Caco-2 (cell line): Measurements from ENCODE around the gene SFSWAP. TPM values are rescaled to one million over a fixed set of nuclear protein-coding genes. Genes with fewer than 3 reads are reported as not detected.

Source experiments
- BruUV-seq: library from RNA; stranded (reverse); fragments of 400-500 nt; replicated peaks from 2 replicates; lab custom pipeline; 2021; lab: Mats Ljungman, UMichigan
- CTCF ChIA-PET: fragments of 300-600 bp; sonication (Branson Sonifier 250); formaldehyde crosslinking; loops from one replicate; lab custom pipeline; 2022; ENCODE audit warnings: antibody characterized with exemption; lab: Charles Lee
- POLR2A ChIA-PET: fragments of 300-600 bp; sonication (Branson Sonifier 250); formaldehyde crosslinking; loops from one replicate; lab custom pipeline; 2022; ENCODE audit warnings: antibody characterized with exemption; lab: Charles Lee
- DNase-seq, 2 experiments: peaks; one replicate each; pipeline versions ENCODE4 v3.0.0 to v3.0.0-alpha.2; 2020 to 2022
- H3K27me3 ChIP-seq: replicated peaks from 2 replicates; pipeline ENCODE4 v1.6.0; 2011; ENCODE audit warnings: low read length; ENCODE audit not compliant: control insufficient read depth, insufficient read depth
- H3K36me3 ChIP-seq: 2 replicates; pipeline ENCODE4 v1.5.1; 2011; ENCODE audit warnings: low read length; ENCODE audit not compliant: control insufficient read depth, insufficient read depth
- H3K4me1 ChIP-seq: fragments of 250-450 bp; sonication (Bioruptor Pico); 2 replicates; pipeline ENCODE4 v1.5.1; 2020; ENCODE audit warnings: mild to moderate bottlenecking
- H3K4me3 ChIP-seq: 2 replicates; pipeline ENCODE4 v1.5.1; 2011; ENCODE audit warnings: low read depth, mild to moderate bottlenecking, control low read depth, low read length
- H3K9me3 ChIP-seq: fragments of 250-450 bp; sonication (Bioruptor Pico); 2 replicates; pipeline ENCODE4 v1.5.1; 2020; ENCODE audit warnings: mild to moderate bottlenecking, moderate library complexity
- H3K27ac Mint-ChIP-seq: one replicate; pipeline ENCODE4 v1.8.0; 2022; ENCODE audit warnings: mixed read lengths; ENCODE audit not compliant: unreplicated experiment
- H3K27me3 Mint-ChIP-seq: one replicate; pipeline ENCODE4 v1.8.0; 2022; ENCODE audit warnings: mixed read lengths; ENCODE audit not compliant: insufficient read depth, unreplicated experiment
- H3K36me3 Mint-ChIP-seq: one replicate; pipeline ENCODE4 v1.8.0; 2022; ENCODE audit warnings: mild to moderate bottlenecking, mixed read lengths; ENCODE audit not compliant: insufficient read depth, unreplicated experiment
- H3K4me1 Mint-ChIP-seq: one replicate; pipeline ENCODE4 v1.8.0; 2022; ENCODE audit warnings: low read depth, mixed read lengths; ENCODE audit not compliant: unreplicated experiment
- H3K4me3 Mint-ChIP-seq: one replicate; pipeline ENCODE4 v1.8.0; 2022; ENCODE audit warnings: mild to moderate bottlenecking, moderate library complexity, mixed read lengths; ENCODE audit not compliant: unreplicated experiment
- H3K9me3 Mint-ChIP-seq: one replicate; pipeline ENCODE4 v1.8.0; 2022; ENCODE audit warnings: mixed read lengths; ENCODE audit not compliant: unreplicated experiment
- intact Hi-C: fragments of 100-400 bp; cut with micrococcal nuclease; formaldehyde crosslinking; loops from one replicate; pipeline ENCODE4 v1.10.0; 2022; ENCODE audit not compliant: unreplicated experiment
- total RNA-seq: library from RNA; stranded (reverse); gene quantifications from 2 replicates; pipeline ENCODE4 v1.2.3, GENCODE V29; 2022
- TF ChIP-seq, protein P1 (sequence below), 2 experiments: fragments of 200-600 bp in 1 of 2; IDR thresholded peaks; 1 replicate in 1 of 2; 2 replicates in 1 of 2; pipeline versions ENCODE4 v1.5.1 to v1.8.0; 2011 to 2022; ENCODE audit warnings: antibody characterized with exemption in 1 of 2, control low read depth in 1 of 2, inconsistent platforms in 1 of 2, low read depth in 1 of 2, low read length in 1 of 2, mild to moderate bottlenecking in 1 of 2, moderate library complexity in 1 of 2; ENCODE audit not compliant: insufficient read depth in 1 of 2, severe bottlenecking in 1 of 2, unreplicated experiment in 1 of 2

The SFSWAP gene
- total RNA-seq, 1 experiment from 2014 or later, result 42.3 TPM

DNA sequence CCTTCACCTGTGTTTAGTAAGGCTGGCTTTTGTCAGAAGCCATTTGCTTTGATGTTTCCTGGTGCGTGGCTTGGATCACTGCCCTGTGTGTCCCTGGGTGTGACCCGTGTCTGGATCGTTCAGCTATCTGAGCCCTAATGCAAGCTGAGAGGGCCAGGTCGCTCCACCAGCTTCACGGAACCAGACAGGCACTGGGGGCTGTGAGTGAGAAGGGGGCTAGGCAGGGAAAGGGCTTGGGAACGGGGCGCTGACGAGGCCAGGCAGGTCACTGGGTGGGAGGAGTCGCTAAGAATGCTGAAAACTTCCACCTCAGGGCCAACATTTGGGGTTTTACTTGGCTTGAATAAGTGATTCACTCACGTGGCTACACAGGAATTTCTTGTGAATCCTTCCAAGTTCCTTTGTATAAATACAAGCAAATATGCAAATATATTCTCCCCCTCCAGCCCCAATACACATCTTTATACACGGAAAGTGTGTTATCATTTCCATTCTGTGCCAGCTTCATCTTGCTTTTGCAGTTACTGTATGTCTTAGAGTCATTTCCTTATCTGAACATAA is 93.2 kb downstream of the SFSWAP start:
- Mint-ChIP-seq H3K4me3 (no peak overlapping the region), H3K9me3 (no peaks in the 10 kb centered on the region), H3K27me3 (no peaks in the 10 kb centered on the region), H3K27ac (no peak overlapping the region), H3K36me3 (peaks cover 15% of the 10 kb centered on the region), H3K4me1 (no peaks in the 10 kb centered on the region)
- ChIA-PET CTCF (interaction anchor here (0.7 kb wide), 1 partner anchor 233 kb away, joined by 4 read pairs; no protein-coding TSS in a partner anchor), POLR2A (no interaction called here)
- intact Hi-C loops, result no loop called here
- Histone ChIP-seq H3K36me3 (no peaks in the 10 kb centered on the region), H3K9me3 (no peaks in the 10 kb centered on the region), H3K4me3 (no peak overlapping the region), H3K4me1 (no peaks in the 10 kb centered on the region), H3K27me3 (no peaks in the 10 kb centered on the region)
- TF ChIP-seq, protein P1, sequence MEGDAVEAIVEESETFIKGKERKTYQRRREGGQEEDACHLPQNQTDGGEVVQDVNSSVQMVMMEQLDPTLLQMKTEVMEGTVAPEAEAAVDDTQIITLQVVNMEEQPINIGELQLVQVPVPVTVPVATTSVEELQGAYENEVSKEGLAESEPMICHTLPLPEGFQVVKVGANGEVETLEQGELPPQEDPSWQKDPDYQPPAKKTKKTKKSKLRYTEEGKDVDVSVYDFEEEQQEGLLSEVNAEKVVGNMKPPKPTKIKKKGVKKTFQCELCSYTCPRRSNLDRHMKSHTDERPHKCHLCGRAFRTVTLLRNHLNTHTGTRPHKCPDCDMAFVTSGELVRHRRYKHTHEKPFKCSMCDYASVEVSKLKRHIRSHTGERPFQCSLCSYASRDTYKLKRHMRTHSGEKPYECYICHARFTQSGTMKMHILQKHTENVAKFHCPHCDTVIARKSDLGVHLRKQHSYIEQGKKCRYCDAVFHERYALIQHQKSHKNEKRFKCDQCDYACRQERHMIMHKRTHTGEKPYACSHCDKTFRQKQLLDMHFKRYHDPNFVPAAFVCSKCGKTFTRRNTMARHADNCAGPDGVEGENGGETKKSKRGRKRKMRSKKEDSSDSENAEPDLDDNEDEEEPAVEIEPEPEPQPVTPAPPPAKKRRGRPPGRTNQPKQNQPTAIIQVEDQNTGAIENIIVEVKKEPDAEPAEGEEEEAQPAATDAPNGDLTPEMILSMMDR (IDR thresholded peaks at IDR 0.05; ENCODE audit: insufficient read depth in 1 of 2, low read depth in 1 of 2, low read length in 1 of 2, severe bottlenecking in 1 of 2, unreplicated experiment in 1 of 2), result no peak
- no TSS peak for BruUV-seq
- no peak for DNase-seq

DNA sequence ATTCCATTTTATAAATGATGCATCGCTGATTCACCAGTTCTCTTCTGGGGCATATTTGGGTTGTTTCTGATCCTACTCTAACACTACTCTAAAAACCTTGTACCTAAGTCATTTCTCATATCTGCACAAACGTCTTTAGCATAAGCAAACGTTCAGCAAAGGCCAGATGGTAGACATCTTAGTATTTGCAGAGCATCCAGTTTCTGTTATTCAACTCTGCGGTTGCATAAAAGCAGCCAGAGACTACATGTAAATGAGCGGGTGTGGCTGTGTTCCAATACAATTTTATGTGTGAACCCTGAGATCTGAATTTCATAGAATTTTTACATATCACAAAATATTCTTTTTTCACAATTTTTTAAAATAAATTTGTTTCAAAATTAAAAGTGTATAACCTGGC is 94.5 kb downstream of the SFSWAP start:
- Mint-ChIP-seq H3K4me3 (no peak overlapping the region), H3K36me3 (peaks cover 6% of the 10 kb centered on the region), H3K9me3 (no peaks in the 10 kb centered on the region), H3K27ac (no peak overlapping the region), H3K27me3 (no peaks in the 10 kb centered on the region), H3K4me1 (no peaks in the 10 kb centered on the region)
- Histone ChIP-seq H3K36me3 (no peaks in the 10 kb centered on the region), H3K27me3 (no peaks in the 10 kb centered on the region), H3K9me3 (no peaks in the 10 kb centered on the region), H3K4me1 (no peaks in the 10 kb centered on the region), H3K4me3 (no peak overlapping the region)
- no peak for DNase-seq
- ChIA-PET CTCF (no interaction called here), POLR2A (interaction anchor here (0.6 kb wide), 1 partner anchor 936 kb away, joined by 5 read pairs; no protein-coding TSS in a partner anchor)
- BruUV-seq, result no TSS peak
- intact Hi-C loops, result no loop called here
- TF ChIP-seq, protein P1 (IDR thresholded peaks at IDR 0.05; ENCODE audit: insufficient read depth in 1 of 2, low read depth in 1 of 2, low read length in 1 of 2, severe bottlenecking in 1 of 2, unreplicated experiment in 1 of 2), result no peak

DNA sequence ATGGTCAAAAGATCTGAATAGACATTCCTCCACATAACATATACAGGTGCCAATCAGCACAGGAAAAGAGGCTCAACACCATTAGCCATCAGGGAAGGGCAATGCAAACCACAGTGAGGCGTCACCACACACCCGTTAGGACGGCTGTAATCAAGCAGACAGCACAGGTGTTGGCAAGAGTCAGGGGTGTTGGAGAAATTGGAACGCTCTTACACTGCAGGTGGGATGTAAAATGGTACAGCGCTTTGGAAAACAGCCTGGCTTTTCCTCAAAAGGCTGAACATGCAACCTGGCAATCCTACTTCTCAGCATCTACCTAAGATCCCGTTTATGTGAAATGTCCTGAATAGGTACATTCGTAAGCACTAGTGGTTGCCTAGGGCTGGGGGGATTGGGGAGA is 95.8 kb downstream of the SFSWAP start:
- H3K36me3 ChIP-seq, result no peaks in the 10 kb centered on the region
- POLR2A ChIA-PET, result no interaction called here
- Mint-ChIP-seq H3K36me3 (no peaks in the 10 kb centered on the region), H3K9me3 (no peaks in the 10 kb centered on the region), H3K27me3 (no peaks in the 10 kb centered on the region), H3K27ac (no peak overlapping the region), H3K4me1 (no peaks in the 10 kb centered on the region), H3K4me3 (no peak overlapping the region)
- TF ChIP-seq, protein P1 (IDR thresholded peaks at IDR 0.05; ENCODE audit: insufficient read depth in 1 of 2, low read depth in 1 of 2, low read length in 1 of 2, severe bottlenecking in 1 of 2, unreplicated experiment in 1 of 2), result no peak
- no peaks in the 10 kb centered on the region for H3K4me1 ChIP-seq
- no peaks in the 10 kb centered on the region for H3K9me3 ChIP-seq
- H3K27me3 ChIP-seq, result no peaks in the 10 kb centered on the region
- no TSS peak for BruUV-seq
- no peak for DNase-seq
- CTCF ChIA-PET, result no interaction called here
- no peak overlapping the region for H3K4me3 ChIP-seq
- intact Hi-C loops, result no loop called here
